Sigmoid colon (tissue), 4 donors: Measurements from ENCODE around the gene VMP1.

Source experiments
- CTCF ChIP-seq, 4 experiments: fragments of 450-650 bp in 3 of 4; fragments of 200-600 bp in 1 of 4; IDR thresholded peaks; one replicate each; pipeline ENCODE4 v1.5.1; 2016 to 2019; ENCODE audit warnings: antibody characterized with exemption in 4 of 4, mild to moderate bottlenecking in 3 of 4, moderate library complexity in 2 of 4
- POLR2AphosphoS5 ChIP-seq, 4 donors: sonication (generic); formaldehyde crosslinking; IDR thresholded peaks; one replicate each; pipeline ENCODE4 v1.6.1; 2017; ENCODE audit warnings: antibody characterized with exemption in 4 of 4

GRCh38 chr17:59776577-59776976 is 69.1 kb downstream of the VMP1 start:
- no peak for TF ChIP-seq POLR2AphosphoS5 (IDR thresholded peaks at IDR 0.05)
- TF ChIP-seq CTCF (IDR thresholded peaks at IDR 0.05) = no peak
